OCI-LY3 (cell line): Measurements from ENCODE around the gene SEC14L6.
"Not testable (repeated sequence)": the region's sequence is repeated elsewhere in the genome, so short reads cannot be mapped to it uniquely, and the experiment has no call there.

ENCODE experiments used
- H2AFZ ChIP-seq: fragments of 200-600, 300-600 bp; shearing (Covaris generic); 2 replicates; pipeline ENCODE4 v1.6.0; 2014; ENCODE audit warnings: antibody characterized with exemption, low read depth, low read length
- H3K27ac ChIP-seq: fragments of 200-600, 300-600 bp; sonication (generic); 2 replicates; pipeline ENCODE4 v1.5.1; 2014; ENCODE audit warnings: mild to moderate bottlenecking, low read length, moderate library complexity, mixed read lengths
- H3K27me3 ChIP-seq: fragments of 200-600, 300-600 bp; sonication (generic); 2 replicates; pipeline ENCODE4 v1.6.1; 2014; ENCODE audit warnings: low read depth, low read length, mixed read lengths
- H3K36me3 ChIP-seq: fragments of 200-600, 300-600 bp; sonication (generic); replicated peaks from 2 replicates; pipeline ENCODE3; 2014; ENCODE audit warnings: low read depth, low read length, mixed read lengths
- H3K4me1 ChIP-seq: fragments of 300-600, 200-600 bp; sonication (generic); 2 replicates; pipeline ENCODE4 v1.6.1; 2014; ENCODE audit warnings: low read length, mixed read lengths
- H3K4me2 ChIP-seq: fragments of 200-600, 300-600 bp; sonication (generic); 2 replicates; pipeline ENCODE4 v1.6.1; 2014; ENCODE audit warnings: low read length, mixed read lengths
- H3K4me3 ChIP-seq: fragments of 300-600, 200-600 bp; sonication (generic); 2 replicates; pipeline ENCODE4 v1.5.1; 2014; ENCODE audit warnings: antibody characterized with exemption, mild to moderate bottlenecking, low read length, moderate library complexity
- H3K79me2 ChIP-seq: fragments of 300-600, 200-600 bp; shearing (Covaris generic); 2 replicates; pipeline ENCODE4 v1.6.1; 2014; ENCODE audit warnings: mild to moderate bottlenecking, low read length, mixed read lengths
- H3K9ac ChIP-seq: fragments of 300-600, 200-600 bp; shearing (Covaris generic); 2 replicates; pipeline ENCODE4 v1.6.0; 2014; ENCODE audit warnings: mild to moderate bottlenecking, low read length, moderate library complexity
- H3K9me3 ChIP-seq: fragments of 200-600, 300-600 bp; shearing (Covaris generic); 2 replicates; pipeline ENCODE4 v1.6.1; 2014; ENCODE audit warnings: low read length, mixed read lengths; ENCODE audit not compliant: insufficient read depth
- H4K20me1 ChIP-seq: fragments of 200-600, 300-600 bp; sonication (generic); 2 replicates; pipeline ENCODE4 v1.6.1; 2016; ENCODE audit warnings: low read length, mixed read lengths; ENCODE audit not compliant: insufficient read depth
- CTCF ChIP-seq: fragments of 200-600, 300-600 bp; sonication (generic); IDR thresholded peaks from 2 replicates; pipeline ENCODE4 v1.5.1; 2014; ENCODE audit warnings: antibody characterized with exemption, low read length, low read depth
- EZH2phosphoT487 ChIP-seq: fragments of 200-600 bp; shearing (Covaris generic); IDR thresholded peaks from 2 replicates; pipeline ENCODE4 v1.6.1; 2018; ENCODE audit warnings: antibody characterized with exemption, mixed run types, low read depth

Gene SEC14L6

GRCh38 chr22:30547188-30547587 is 647 bp upstream of the SEC14L6 start:
- H3K36me3 ChIP-seq = no peaks in the 10 kb centered on the region
- no peaks in the 10 kb centered on the region for H3K9me3 ChIP-seq
- H3K27me3 ChIP-seq = no peaks in the 10 kb centered on the region
- no peaks in the 10 kb centered on the region for H3K79me2 ChIP-seq
- no peak overlapping the region for H3K9ac ChIP-seq
- H3K27ac ChIP-seq = no peak overlapping the region
- H4K20me1 ChIP-seq = no peaks in the 10 kb centered on the region
- H3K4me2 ChIP-seq = no peak overlapping the region
- no peak for TF ChIP-seq CTCF
- TF ChIP-seq EZH2phosphoT487 = no peak
- no peak overlapping the region for H2AFZ ChIP-seq
- no peak overlapping the region for H3K4me3 ChIP-seq
- no peaks in the 10 kb centered on the region for H3K4me1 ChIP-seq

GRCh38 chr22:30542811-30543188 is 3.7 kb downstream of the SEC14L6 start:
- Histone ChIP-seq H4K20me1 (no peaks in the 10 kb centered on the region), H3K4me1 (no peaks in the 10 kb centered on the region), H3K4me2 (no peak overlapping the region), H3K27me3 (no peaks in the 10 kb centered on the region), H3K27ac (no peak overlapping the region), H2AFZ (no peak overlapping the region), H3K36me3 (no peaks in the 10 kb centered on the region), H3K9ac (no peak overlapping the region), H3K79me2 (no peaks in the 10 kb centered on the region), H3K9me3 (no peaks in the 10 kb centered on the region), H3K4me3 (no peak overlapping the region)
- TF ChIP-seq CTCF = no peak
- no peak for TF ChIP-seq EZH2phosphoT487

- Histone ChIP-seq H3K4me3 (no peak overlapping the region), H3K4me2 (no peak overlapping the region), H3K9ac (no peak overlapping the region), H4K20me1 (no peaks in the 10 kb centered on the region), H3K4me1 (no peaks in the 10 kb centered on the region), H3K27me3 (no peaks in the 10 kb centered on the region), H3K9me3 (no peaks in the 10 kb centered on the region), H3K79me2 (no peaks in the 10 kb centered on the region), H3K36me3 (no peaks in the 10 kb centered on the region), H2AFZ (no peak overlapping the region), H3K27ac (no peak overlapping the region)
- TF ChIP-seq EZH2phosphoT487 = no peak
- TF ChIP-seq CTCF = no peak
Observed at GRCh38 chr22:30541961-30542810, 4.4 kb downstream of the SEC14L6 start.

GRCh38 chr22:30541511-30541910 is 5.0 kb downstream of the SEC14L6 start:
- not testable (repeated sequence) for H3K27me3 ChIP-seq, H2AFZ ChIP-seq, H3K4me2 ChIP-seq, H3K9me3 ChIP-seq, H3K27ac ChIP-seq, H4K20me1 ChIP-seq, H3K79me2 ChIP-seq, H3K36me3 ChIP-seq, H3K4me3 ChIP-seq, H3K4me1 ChIP-seq, H3K9ac ChIP-seq
